ENCODE data around the gene ANKS1A. TPM values are rescaled to one million over a fixed set of nuclear protein-coding genes. Genes with fewer than 3 reads are reported as not detected.

ANKS1A gene
- total and polyA plus RNA-seq, 7 experiments from 2014 or later = 2.1 to 14.8 (median 9.6) TPM

- Mint-ChIP-seq H3K36me3 (peaks cover 0 to 9% (median 0%) of the 10 kb centered on the region in 5 donors), H3K4me1 (peaks cover 5 to 13% (median 8%) of the 10 kb centered on the region in 7 donors), H3K9me3 (no peaks in the 10 kb centered on the region), H3K4me3 (peak overlapping the region in 4 of 10 donors; percentile 13 to 67 (median 50)), H3K27ac (peak overlapping the region in 6 of 9 donors; percentile 10 to 82 (median 28)), H3K27me3 (peaks cover 0 to 2% (median 0%) of the 10 kb centered on the region in 5 donors)
- no peaks in the 10 kb centered on the region for H3K9me3 ChIP-seq (ENCODE audit: control insufficient read depth in 2 of 3, low read length in 3 of 3)
- DNase-seq = no peak
- no peak overlapping the region for H3K27ac ChIP-seq (ENCODE audit: low read depth, low read length)
- H3K4me1 ChIP-seq (ENCODE audit: control insufficient read depth in 2 of 2, insufficient read depth in 2 of 2, low read length in 2 of 2) = peaks cover 0 to 18% of the 10 kb centered on the region in 2 donors
- H3K36me3 ChIP-seq (ENCODE audit: control insufficient read depth in 2 of 3, insufficient read depth in 3 of 3, low read length in 3 of 3) = no peaks in the 10 kb centered on the region
- ChIA-PET CTCF (no interaction called here), POLR2A (interaction anchor here (1.9 kb wide), 1 partner anchor 72 kb away, joined by 6 read pairs; the partner anchor contains the start of gene ANKS1A)
- no peaks in the 10 kb centered on the region for H3K27me3 ChIP-seq (ENCODE audit: control insufficient read depth in 2 of 2, insufficient read depth in 2 of 2, low read length in 2 of 2)
- intact Hi-C loops (cut with micrococcal nuclease) = no loop called here
- no peak for ATAC-seq
- no peak overlapping the region for H3K4me3 ChIP-seq (ENCODE audit: low read length)
Measured at GRCh38 chr6:34961574-34961973, 72.5 kb downstream of the ANKS1A start.

- Histone ChIP-seq H3K9me3 (ENCODE audit: control insufficient read depth in 2 of 3, low read length in 3 of 3) (no peaks in the 10 kb centered on the region), H3K36me3 (ENCODE audit: control insufficient read depth in 2 of 3, insufficient read depth in 3 of 3, low read length in 3 of 3) (no peaks in the 10 kb centered on the region), H3K4me1 (ENCODE audit: control insufficient read depth in 2 of 2, insufficient read depth in 2 of 2, low read length in 2 of 2) (peaks cover 0 to 18% of the 10 kb centered on the region in 2 donors), H3K4me3 (ENCODE audit: low read length) (no peak overlapping the region), H3K27me3 (ENCODE audit: control insufficient read depth in 2 of 2, insufficient read depth in 2 of 2, low read length in 2 of 2) (no peaks in the 10 kb centered on the region), H3K27ac (ENCODE audit: low read depth, low read length) (no peak overlapping the region)
- Mint-ChIP-seq H3K27ac (peak overlapping the region in 1 of 9 donors; percentile 38), H3K36me3 (peaks cover 0 to 13% (median 2%) of the 10 kb centered on the region in 5 donors), H3K4me1 (peaks cover 0 to 12% (median 5%) of the 10 kb centered on the region in 7 donors), H3K4me3 (no peak overlapping the region), H3K27me3 (peaks cover 0 to 2% (median 0%) of the 10 kb centered on the region in 5 donors), H3K9me3 (no peaks in the 10 kb centered on the region)
- no peak for DNase-seq
- ATAC-seq = no peak
- ChIA-PET CTCF (no interaction called here), POLR2A (no interaction called here)
- intact Hi-C loops (cut with micrococcal nuclease) = no loop called here
Measured at GRCh38 chr6:34964564-34964963, 75.5 kb downstream of the ANKS1A start.

- H3K36me3 ChIP-seq (ENCODE audit: control insufficient read depth in 2 of 3, insufficient read depth in 3 of 3, low read length in 3 of 3) = peaks cover 0 to 23% (median 6%) of the 10 kb centered on the region in 3 experiments
- no peaks in the 10 kb centered on the region for H3K27me3 ChIP-seq (ENCODE audit: control insufficient read depth in 2 of 2, insufficient read depth in 2 of 2, low read length in 2 of 2)
- Mint-ChIP-seq H3K4me3 (no peak overlapping the region), H3K4me1 (peaks cover 0 to 12% (median 4%) of the 10 kb centered on the region in 7 donors), H3K36me3 (peaks cover 5 to 37% (median 15%) of the 10 kb centered on the region in 5 donors), H3K27me3 (peaks cover 0 to 2% (median 0%) of the 10 kb centered on the region in 5 donors), H3K27ac (no peak overlapping the region), H3K9me3 (no peaks in the 10 kb centered on the region)
- ATAC-seq = no peak
- intact Hi-C loops (cut with micrococcal nuclease) = no loop called here
- H3K27ac ChIP-seq (ENCODE audit: low read depth, low read length) = no peak overlapping the region
- no peaks in the 10 kb centered on the region for H3K4me1 ChIP-seq (ENCODE audit: control insufficient read depth in 2 of 2, insufficient read depth in 2 of 2, low read length in 2 of 2)
- CTCF ChIA-PET = no interaction called here
- H3K4me3 ChIP-seq (ENCODE audit: low read length) = no peak overlapping the region
- DNase-seq = no peak
- POLR2A ChIA-PET = no interaction called here
- H3K9me3 ChIP-seq (ENCODE audit: control insufficient read depth in 2 of 3, low read length in 3 of 3) = no peaks in the 10 kb centered on the region
Measured at GRCh38 chr6:34967461-34967860, 78.4 kb downstream of the ANKS1A start.

- H3K4me1 ChIP-seq (ENCODE audit: control insufficient read depth in 2 of 2, insufficient read depth in 2 of 2, low read length in 2 of 2) = no peaks in the 10 kb centered on the region
- no peak for ATAC-seq
- Mint-ChIP-seq H3K4me3 (no peak overlapping the region), H3K36me3 (peaks cover 5 to 42% (median 15%) of the 10 kb centered on the region in 5 donors), H3K27ac (no peak overlapping the region), H3K27me3 (no peaks in the 10 kb centered on the region), H3K9me3 (no peaks in the 10 kb centered on the region), H3K4me1 (peaks cover 0 to 8% (median 0%) of the 10 kb centered on the region in 7 donors)
- peaks cover 0 to 23% (median 6%) of the 10 kb centered on the region in 3 experiments for H3K36me3 ChIP-seq (ENCODE audit: control insufficient read depth in 2 of 3, insufficient read depth in 3 of 3, low read length in 3 of 3)
- intact Hi-C loops (cut with micrococcal nuclease) = loop anchor here in 1 of 2 donors (2.0 kb wide), 1 partner anchor 15 kb away; no protein-coding TSS in a partner anchor
- H3K9me3 ChIP-seq (ENCODE audit: control insufficient read depth in 2 of 3, low read length in 3 of 3) = no peaks in the 10 kb centered on the region
- H3K27ac ChIP-seq (ENCODE audit: low read depth, low read length) = no peak overlapping the region
- no peak overlapping the region for H3K4me3 ChIP-seq (ENCODE audit: low read length)
- no peak for DNase-seq
- CTCF ChIA-PET = interaction anchor here (1.6 kb wide), 1 partner anchor 17 kb away, joined by 4 read pairs; no protein-coding TSS in a partner anchor
- POLR2A ChIA-PET = no interaction called here
- no peaks in the 10 kb centered on the region for H3K27me3 ChIP-seq (ENCODE audit: control insufficient read depth in 2 of 2, insufficient read depth in 2 of 2, low read length in 2 of 2)
Measured at GRCh38 chr6:34969662-34970265, 80.7 kb downstream of the ANKS1A start.

DNA sequence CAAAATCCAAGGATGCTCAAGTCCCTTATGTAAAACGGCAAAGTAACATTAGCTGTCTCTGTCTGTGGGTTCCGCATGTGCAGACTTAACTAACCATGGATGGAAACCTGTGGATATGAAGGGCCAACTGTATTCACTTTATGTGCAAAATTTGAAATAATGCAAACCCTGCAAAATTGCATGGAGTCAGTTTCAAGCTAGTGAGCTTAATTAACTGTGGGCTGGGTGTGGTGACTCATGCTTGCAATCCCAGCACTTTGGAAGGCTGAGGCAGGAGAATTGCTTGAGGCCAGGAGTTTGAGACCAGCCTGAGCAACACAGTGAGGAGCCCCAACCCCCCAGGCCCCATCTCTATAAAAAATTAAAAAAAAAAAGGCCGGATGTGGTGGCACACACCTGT is 81.4 kb downstream of the ANKS1A start:
- H3K36me3 ChIP-seq (ENCODE audit: control insufficient read depth in 2 of 3, insufficient read depth in 3 of 3, low read length in 3 of 3) = peaks cover 0 to 23% (median 6%) of the 10 kb centered on the region in 3 experiments
- no peaks in the 10 kb centered on the region for H3K27me3 ChIP-seq (ENCODE audit: control insufficient read depth in 2 of 2, insufficient read depth in 2 of 2, low read length in 2 of 2)
- Mint-ChIP-seq H3K4me1 (peaks cover 0 to 8% (median 0%) of the 10 kb centered on the region in 7 donors), H3K36me3 (peaks cover 5 to 42% (median 15%) of the 10 kb centered on the region in 5 donors), H3K9me3 (no peaks in the 10 kb centered on the region), H3K27ac (no peak overlapping the region), H3K27me3 (no peaks in the 10 kb centered on the region), H3K4me3 (no peak overlapping the region)
- H3K4me3 ChIP-seq (ENCODE audit: low read length) = no peak overlapping the region
- no peak for DNase-seq
- no peaks in the 10 kb centered on the region for H3K9me3 ChIP-seq (ENCODE audit: control insufficient read depth in 2 of 3, low read length in 3 of 3)
- ATAC-seq = no peak
- H3K27ac ChIP-seq (ENCODE audit: low read depth, low read length) = no peak overlapping the region
- ChIA-PET CTCF (interaction anchor here (1.6 kb wide), 1 partner anchor 16 kb away, joined by 4 read pairs; no protein-coding TSS in a partner anchor), POLR2A (no interaction called here)
- intact Hi-C loops (cut with micrococcal nuclease) = loop anchor here in 1 of 2 donors (2.0 kb wide), 1 partner anchor 16 kb away; no protein-coding TSS in a partner anchor
- H3K4me1 ChIP-seq (ENCODE audit: control insufficient read depth in 2 of 2, insufficient read depth in 2 of 2, low read length in 2 of 2) = no peaks in the 10 kb centered on the region

GRCh38 chr6:34970957-34971356 is 81.9 kb downstream of the ANKS1A start:
- H3K4me1 Mint-ChIP-seq = peaks cover 0 to 8% (median 0%) of the 10 kb centered on the region in 7 donors
- ATAC-seq = no peak
- POLR2A ChIA-PET = interaction anchor here (0.6 kb wide), 1 partner anchor 40 kb away, joined by 3 read pairs; no protein-coding TSS in a partner anchor
- intact Hi-C loops (cut with micrococcal nuclease) = loop anchor here in 1 of 2 donors (2.0 kb wide), 1 partner anchor 16 kb away; no protein-coding TSS in a partner anchor
- no peak overlapping the region for H3K27ac Mint-ChIP-seq
- Histone ChIP-seq H3K9me3 (ENCODE audit: control insufficient read depth in 2 of 3, low read length in 3 of 3) (no peaks in the 10 kb centered on the region), H3K36me3 (ENCODE audit: control insufficient read depth in 2 of 3, insufficient read depth in 3 of 3, low read length in 3 of 3) (peaks cover 0 to 23% (median 6%) of the 10 kb centered on the region in 3 experiments), H3K27me3 (ENCODE audit: control insufficient read depth in 2 of 2, insufficient read depth in 2 of 2, low read length in 2 of 2) (no peaks in the 10 kb centered on the region), H3K4me1 (ENCODE audit: control insufficient read depth in 2 of 2, insufficient read depth in 2 of 2, low read length in 2 of 2) (no peaks in the 10 kb centered on the region), H3K4me3 (ENCODE audit: low read length) (no peak overlapping the region), H3K27ac (ENCODE audit: low read depth, low read length) (no peak overlapping the region)
- H3K36me3 Mint-ChIP-seq = peaks cover 5 to 42% (median 15%) of the 10 kb centered on the region in 5 donors
- no peak for DNase-seq
- H3K4me3 Mint-ChIP-seq = no peak overlapping the region
- H3K9me3 Mint-ChIP-seq = no peaks in the 10 kb centered on the region
- H3K27me3 Mint-ChIP-seq = no peaks in the 10 kb centered on the region
- CTCF ChIA-PET = interaction anchor here (1.6 kb wide), 1 partner anchor 16 kb away, joined by 4 read pairs; no protein-coding TSS in a partner anchor
